HS-5 (cell line): Measurements from ENCODE around the gene MEG3.

ENCODE experiments used
- DNase-seq: peaks from one replicate; pipeline ENCODE4 v3.0.0-alpha.2; 2012; ENCODE audit warnings: low read depth

Gene MEG3

DNA sequence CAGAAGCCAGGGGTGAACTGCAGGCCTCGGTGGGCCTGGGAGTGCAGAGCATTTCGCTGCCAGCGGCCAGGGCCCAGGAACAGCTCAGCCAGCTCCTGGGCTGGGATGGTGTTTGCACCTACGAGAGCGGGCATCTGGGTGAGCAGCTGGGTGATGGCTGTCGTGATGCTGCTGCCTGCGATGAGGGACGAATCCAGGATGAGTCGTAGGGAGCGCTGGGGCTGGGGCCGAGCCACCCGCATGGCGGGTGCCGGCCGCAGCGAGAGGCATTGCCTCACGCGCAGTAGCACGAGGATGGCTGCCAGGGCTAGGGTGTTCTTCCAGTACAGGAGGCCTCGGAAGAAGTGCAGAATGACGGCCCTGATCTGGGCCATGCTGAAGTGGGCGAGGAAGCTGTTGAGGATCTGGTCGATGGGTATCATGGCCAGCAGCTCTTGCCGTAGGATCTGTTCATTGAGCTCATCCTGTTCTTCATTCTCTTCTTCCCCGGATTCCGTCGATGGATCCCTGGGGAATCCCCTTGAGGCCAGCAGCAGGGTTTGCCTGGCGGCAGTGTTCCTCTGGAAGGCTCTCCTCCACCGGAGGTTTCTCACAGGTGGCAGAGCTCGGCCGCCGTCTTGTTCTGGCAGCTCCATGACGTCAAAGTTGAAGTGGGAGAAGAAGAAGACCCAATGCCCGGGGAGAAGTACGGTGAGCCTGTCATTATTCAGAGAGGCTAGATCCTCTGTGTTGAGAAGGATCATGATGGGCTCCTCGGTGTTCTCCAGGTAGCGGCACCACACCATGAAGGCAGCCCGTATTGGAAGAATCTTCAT is 55.5 kb downstream of the MEG3 start:
- no peak for DNase-seq

DNA sequence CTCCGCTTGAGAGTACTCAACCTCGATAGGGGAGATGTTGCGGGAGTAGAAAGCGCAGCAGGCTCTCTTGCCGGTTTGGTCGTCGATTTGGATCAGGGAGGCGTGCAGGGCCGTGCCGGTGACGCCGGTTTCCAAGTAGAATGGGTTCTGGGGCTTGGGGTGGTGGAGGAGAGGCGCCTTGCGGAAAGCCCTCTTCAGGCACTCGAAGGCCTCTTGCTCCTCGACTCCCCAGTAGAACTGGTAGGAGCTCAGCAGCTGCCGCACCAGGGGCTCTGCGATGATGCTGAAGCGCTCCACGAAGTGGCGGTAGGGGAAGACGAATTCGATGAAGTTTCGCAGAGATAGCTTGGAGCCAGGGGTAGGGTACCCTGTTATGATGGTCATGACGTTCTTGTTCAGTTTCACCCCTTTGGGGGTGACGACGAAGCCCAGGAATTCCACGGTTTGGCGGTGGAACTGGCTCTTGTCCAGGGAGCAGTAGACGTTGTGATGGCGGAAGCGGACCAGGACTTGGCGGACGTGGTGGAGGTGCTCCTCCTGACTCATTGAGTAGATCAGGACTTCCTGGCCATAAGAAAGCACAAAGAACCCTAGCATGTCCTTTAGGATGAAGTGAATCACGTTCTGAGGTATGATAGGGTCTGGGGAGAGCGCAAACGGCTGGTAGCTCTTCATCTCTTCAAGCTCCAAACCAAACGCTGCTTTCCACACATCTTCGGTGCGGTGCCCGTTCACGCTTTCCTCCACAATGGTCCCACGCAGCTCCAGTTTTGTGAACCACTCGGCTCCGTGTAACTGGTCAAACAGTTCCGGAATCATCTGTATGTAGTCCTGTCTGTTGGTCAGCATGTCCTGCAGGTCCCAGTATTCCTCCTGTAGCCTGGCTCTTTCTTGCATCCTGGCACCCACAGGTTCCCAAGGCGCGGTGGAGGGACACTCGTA is 56.4 kb downstream of the MEG3 start:
- no peak for DNase-seq

GRCh38 chr14:100882991-100883788 is 57.3 kb downstream of the MEG3 start:
- DNase-seq: no peak

- DNase-seq: no peak
Observed at GRCh38 chr14:100883789-100884101, 57.8 kb downstream of the MEG3 start.

DNA sequence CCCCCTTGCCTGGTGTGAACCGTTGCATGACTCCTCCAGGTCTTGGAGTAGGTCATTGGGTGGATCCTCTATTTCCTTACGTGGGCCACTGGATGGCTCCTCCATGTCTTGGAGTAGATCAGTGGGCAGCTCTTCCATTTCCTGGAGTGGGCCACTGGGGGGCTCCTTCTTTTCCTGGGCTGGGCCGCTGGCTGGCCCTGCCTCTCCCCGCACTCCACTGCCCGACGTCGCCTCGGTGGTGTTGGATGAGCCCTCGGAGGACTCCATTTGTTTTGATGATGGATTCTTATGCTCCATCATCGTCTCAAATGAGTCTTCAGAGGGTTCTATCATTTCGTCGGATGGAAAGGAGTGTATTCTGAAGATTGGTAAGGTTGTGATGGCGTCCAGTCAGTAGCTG is 58.5 kb downstream of the MEG3 start:
- no peak for DNase-seq

GRCh38 chr14:100885196-100885595 is 59.3 kb downstream of the MEG3 start:
- no peak for DNase-seq

GRCh38 chr14:100885617-100886016 is 59.7 kb downstream of the MEG3 start:
- DNase-seq: no peak

GRCh38 chr14:100887728-100888335 is 61.9 kb downstream of the MEG3 start:
- no peak for DNase-seq

GRCh38 chr14:100888789-100889315 is 62.9 kb downstream of the MEG3 start:
- no peak for DNase-seq

- DNase-seq: no peak
Observed at GRCh38 chr14:100889641-100890040, 63.7 kb downstream of the MEG3 start.

DNA sequence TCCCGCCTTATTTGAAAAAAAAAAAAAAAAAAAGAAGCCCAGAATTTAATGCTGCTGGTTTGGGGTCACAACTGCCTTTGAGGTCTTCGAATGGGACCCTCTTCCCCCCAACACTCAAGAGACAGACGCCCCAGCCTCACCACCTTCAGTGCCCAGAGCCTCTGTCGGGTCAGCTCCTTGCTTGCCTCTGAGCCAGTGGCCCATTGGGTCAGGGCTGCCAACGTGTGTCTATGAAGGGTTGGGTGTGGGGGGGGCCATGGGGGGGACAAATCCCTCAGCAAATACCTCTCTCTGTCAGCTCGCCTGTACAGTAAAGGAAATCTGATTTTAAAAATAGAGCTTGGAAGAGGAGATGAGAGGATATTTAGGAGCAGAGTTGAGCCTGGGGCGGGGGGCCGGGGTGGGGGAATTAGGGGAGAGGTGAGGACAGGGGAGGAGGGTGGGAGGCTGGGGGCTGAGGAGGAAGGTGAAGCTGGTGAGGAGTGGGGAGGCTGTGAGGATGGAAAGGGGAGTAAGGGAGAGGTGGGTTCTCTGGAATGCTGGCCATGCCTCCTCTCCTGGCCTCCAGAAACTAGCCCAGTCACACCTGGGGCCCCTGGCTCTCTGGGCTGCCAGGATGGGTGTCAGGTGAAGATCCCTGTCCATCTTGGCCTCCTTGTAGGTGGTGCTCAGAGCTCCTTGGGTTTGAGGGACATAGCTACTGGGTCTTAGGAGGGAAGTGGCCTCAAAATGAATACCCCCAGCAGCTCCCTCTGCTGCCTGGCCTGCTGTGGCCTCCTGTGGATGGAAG is 64.3 kb downstream of the MEG3 start:
- DNase-seq: no peak

DNA sequence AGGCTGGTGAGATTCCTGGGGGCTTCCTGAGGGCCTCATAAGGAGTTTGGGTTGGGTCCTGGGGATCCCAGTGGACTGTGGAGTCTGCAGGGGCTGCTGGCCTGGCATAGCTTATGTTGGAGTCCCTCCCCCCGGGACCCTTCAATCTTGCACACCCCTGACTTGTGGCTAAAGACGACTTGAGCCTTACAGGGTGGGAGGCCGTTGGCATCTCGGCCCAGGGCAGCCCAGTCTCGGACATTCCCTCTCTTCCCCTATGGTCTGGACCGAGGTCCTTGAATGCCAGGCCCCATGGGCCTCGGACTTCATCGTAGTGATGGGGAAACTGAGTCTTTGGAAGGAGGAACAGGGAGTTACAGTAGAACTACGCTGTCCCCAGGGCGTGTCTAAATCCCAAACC is 65.1 kb downstream of the MEG3 start:
- no peak for DNase-seq

GRCh38 chr14:100891501-100892445 is 65.9 kb downstream of the MEG3 start:
- DNase-seq: no peak

DNA sequence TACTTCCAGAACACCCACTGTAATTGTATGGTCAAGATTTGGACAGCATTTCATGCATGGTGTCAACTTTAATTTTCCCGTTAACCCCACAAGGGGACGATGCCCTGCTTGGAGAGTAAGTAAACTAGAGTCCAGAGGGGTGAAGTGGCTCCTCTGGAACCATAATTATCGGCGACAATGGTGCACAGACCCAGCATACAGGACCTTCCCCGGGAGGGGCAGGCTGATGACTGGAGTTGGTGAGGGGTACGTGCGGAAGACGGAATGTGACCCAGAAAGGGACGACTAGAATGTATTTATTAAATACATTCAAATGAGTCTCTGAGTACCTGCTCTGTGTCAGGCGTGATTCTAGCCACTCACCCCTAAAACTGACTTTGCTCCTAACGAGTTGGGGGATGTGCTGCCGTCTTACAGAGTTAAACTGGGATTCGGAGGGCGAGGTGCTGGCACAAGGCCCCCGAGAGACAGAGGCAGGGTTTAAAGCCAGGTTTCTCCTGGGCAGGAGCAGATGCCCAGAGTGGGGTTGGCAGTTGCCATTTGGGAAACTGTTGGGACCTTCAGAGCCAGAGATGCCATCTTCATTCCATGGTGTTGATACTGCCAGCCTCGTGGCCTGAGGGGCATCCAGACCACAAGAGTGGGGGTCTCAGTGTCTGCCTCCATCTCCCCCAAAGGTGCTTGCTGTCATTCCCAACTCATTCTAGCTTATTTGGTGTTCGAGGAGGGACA is 66.7 kb downstream of the MEG3 start:
- no peak for DNase-seq

- DNase-seq: no peak
Observed at GRCh38 chr14:100893228-100893601, 67.3 kb downstream of the MEG3 start.

DNA sequence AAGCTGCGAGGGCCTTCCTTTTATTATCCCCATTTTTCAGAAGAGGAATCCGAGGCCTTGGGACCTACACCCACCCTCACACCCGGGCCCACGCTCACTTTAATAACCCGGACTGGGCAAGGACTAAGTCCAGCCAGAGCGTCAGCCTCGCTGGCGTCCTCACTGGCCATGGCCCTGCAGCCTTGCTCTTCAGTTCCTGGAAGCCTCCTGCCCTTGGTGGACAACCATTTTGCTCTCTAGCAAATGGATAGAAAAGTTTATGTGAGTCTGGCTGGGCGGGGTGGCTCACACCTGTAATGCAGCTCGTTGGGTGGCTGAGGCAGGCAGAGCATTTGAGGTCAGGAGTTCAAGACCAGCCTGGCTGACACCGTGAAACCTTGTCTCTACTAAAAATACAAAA is 67.8 kb downstream of the MEG3 start:
- DNase-seq: no peak

- no peak for DNase-seq
Observed at GRCh38 chr14:100894416-100894815, 68.5 kb downstream of the MEG3 start.

DNA sequence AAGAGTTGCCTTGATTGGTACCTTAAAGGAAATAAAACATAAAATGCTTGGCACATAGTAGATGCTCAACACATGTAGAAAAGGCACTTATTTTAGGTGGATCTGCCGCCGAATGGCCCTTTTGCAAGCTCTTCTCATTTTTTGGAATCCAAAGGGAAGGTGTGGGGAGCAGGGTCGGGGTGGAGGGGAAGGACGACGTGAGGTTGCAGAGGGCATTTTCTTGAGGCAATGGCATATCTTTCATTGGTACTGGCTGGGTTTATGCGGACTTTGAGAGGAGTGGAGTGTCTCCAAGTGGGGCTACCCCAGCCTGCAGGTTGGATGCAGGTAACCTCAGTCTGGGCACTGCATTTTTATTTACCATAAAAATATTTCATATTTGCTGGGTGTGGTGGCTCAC is 69.5 kb downstream of the MEG3 start:
- DNase-seq: no peak

DNA sequence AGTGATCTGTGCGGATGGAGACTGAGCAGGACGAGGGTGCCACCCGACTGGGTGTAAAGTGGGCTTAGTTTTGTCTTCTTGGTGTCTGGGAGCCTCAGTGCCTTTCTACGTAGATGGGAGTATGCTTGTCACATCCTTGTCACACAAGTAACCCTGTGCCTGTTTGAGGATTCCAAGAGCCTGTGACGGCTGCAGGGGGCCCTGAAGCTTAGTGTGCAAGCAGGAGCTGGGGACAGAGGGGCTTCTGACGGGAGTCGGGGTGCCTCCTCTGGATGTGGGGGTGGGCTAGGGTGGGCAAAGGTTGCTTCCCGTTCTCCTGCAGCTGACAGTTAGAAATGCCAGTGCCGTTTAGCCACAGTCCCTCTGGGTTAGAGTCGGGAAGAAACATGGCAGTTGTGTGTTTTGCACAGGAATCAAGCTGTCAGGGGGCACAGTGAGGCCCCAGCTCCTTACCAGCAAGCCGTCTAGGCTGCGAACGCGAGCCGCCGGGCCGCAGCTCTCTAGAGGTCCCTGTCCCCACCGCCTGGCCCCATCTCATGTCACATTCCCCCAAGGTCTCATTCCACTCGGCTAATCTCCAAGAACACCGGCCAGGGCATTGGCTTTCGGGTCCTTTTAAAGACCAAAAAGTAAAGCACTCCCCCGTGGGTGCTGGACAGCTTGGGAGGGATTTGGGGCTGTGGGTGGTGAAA is 70.6 kb downstream of the MEG3 start:
- DNase-seq: no peak
